ENCODE results near the gene KIAA1614.

Gene KIAA1614

GRCh38 chr1:180908074-180908765, 4.5 kb upstream of the KIAA1614 start:
- FAIRE-seq = no peak
- DNase-seq (ENCODE audit: low spot score) = no peak

DNA sequence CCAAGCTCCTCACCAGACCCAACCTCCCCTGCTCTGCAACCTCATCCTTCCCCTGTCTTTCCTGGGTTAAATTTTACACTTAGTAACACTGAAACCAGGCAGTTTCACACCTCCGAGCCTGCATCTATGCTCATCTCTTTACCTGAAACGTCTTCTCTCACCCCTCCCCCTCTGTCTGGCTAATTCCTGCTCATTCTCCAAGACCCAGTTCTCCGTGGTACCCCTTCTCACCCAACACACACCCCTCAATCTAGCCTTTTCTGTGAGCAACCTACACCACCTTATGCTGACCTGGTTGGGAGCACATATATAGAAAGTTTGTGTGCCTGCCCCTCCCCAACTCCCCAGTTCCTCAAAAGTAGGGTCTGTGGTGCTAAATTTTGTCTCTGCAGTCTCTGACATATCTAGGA, 3.7 kb upstream of the KIAA1614 start:
- no peak for FAIRE-seq
- DNase-seq (ENCODE audit: low spot score) = no peak

- DNase-seq (ENCODE audit: low spot score) = no peak
- FAIRE-seq = no peak
Measured at GRCh38 chr1:180909462-180909976, 3.2 kb upstream of the KIAA1614 start.

GRCh38 chr1:180911640-180912191, 981 bp upstream of the KIAA1614 start:
- no peak for FAIRE-seq
- peak; percentile 40 for DNase-seq (ENCODE audit: low spot score)

DNA sequence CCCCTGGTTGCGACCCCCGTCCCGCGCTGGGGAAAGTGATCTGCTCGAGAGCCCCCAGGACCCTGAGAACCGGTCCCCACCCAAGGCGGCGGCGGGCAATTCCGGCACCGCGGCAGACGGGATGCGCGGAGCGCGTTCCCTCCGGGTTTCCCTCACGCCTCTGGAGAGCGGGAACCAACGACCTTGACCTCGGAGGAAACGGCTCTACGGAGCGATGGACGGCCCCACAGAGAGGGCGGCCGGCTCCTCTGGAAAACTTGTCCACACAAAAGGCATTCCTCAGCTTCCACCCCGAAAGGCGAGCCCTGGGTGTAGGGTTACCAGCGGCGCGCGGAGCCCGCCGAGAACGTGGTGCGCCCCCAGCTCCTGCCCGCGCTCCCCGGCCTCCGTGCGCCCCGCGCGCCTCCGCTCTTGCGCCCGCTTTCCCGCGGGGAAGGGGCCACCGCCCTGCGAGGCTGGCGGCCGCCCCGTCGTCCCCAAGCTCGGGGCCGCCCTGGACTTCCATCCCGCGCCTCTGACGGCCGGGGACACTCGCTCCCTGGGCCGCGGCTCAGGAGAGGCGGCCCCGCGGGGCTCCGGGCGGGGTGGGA, 391 bp upstream of the KIAA1614 start:
- DNase-seq (ENCODE audit: low spot score) = peak; percentile 39

DNA sequence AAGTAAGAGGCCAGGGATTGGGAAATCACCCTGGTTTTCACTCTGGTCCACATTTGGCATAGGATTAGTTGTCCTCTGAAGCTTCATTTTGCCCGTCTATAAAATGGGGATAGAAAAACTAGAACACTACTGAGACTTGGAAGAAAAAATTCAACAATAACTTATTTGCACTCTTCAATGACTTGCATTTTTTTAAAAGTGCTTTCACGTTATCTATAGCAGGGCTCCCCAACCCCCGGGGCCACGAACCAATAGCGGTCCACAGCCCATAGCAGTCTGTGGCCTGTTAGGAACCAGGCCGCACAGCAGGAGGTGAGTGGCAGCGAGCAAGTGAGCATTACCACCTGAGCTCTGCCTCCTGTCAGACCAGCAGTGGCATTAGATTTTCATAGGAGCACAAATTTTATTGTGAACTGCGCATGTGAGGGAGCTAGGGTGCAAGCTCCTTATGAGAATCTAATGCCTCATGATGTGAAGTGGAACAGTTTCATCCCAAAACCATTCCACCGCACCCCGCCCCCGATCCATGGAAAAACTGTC, 2.8 kb downstream of the KIAA1614 start:
- FAIRE-seq (no peak), DNase-seq (ENCODE audit: low spot score) (no peak)

More for the DNA sequence above, 391 bp upstream of the KIAA1614 start:
- FAIRE-seq = no peak

DNA sequence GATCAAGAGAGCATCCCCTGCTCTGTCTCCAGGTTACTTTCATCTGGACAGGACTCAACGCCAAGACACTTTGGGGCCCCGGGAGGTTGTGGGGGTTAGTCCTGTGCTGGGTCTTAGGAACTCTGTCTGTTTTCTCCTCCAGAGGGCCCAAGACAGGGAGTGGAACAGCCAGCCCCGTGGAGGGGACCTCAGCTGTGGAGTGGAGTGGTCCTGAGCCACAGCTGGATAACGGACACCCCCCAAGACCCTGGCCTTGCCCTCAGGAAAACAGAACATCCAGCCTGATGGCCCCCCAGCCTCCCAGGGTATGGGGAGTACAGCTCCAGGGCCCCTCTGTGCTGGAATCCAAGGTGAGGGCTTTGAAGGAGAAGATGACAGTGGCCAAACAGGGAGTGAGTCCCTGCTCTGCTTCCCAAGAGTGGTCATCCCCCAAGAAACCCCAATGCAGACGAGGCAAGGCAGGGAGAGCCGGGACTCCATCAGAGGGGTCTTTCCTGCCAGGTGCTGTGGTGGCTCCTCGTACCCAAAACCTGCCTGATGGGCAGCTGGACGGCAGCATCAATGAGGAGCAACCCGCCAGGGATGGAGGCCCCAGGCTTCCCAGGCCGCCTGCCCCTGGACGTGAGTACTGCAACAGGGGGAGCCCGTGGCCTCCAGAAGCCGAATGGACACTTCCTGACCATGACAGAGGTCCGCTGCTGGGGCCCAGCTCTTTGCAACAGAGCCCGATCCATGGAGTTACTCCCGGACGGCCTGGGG, 3.5 kb downstream of the KIAA1614 start:
- no peak for DNase-seq (ENCODE audit: low spot score)
- FAIRE-seq = no peak

DNA sequence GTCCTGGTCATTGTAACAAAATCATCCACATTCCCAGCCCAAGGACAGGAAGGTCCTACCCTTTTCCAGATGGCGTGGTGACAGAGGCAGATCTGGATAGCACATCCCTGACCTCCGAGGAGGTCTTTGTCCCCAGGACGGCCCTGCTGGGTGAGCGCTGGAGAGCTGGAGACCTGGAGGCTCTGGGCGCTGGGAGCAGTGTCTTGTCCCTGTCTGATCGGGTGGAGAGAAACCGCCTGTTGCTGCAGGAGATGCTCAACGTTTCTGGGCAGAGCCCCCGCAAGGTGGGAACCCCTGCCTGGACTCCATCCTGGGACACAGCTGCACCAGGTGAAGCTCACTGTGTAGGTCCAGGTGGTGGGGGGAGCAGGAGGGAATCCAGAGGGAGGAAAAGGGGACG, 4.1 kb downstream of the KIAA1614 start:
- DNase-seq (ENCODE audit: low spot score) (no peak), FAIRE-seq (no peak)

DNA sequence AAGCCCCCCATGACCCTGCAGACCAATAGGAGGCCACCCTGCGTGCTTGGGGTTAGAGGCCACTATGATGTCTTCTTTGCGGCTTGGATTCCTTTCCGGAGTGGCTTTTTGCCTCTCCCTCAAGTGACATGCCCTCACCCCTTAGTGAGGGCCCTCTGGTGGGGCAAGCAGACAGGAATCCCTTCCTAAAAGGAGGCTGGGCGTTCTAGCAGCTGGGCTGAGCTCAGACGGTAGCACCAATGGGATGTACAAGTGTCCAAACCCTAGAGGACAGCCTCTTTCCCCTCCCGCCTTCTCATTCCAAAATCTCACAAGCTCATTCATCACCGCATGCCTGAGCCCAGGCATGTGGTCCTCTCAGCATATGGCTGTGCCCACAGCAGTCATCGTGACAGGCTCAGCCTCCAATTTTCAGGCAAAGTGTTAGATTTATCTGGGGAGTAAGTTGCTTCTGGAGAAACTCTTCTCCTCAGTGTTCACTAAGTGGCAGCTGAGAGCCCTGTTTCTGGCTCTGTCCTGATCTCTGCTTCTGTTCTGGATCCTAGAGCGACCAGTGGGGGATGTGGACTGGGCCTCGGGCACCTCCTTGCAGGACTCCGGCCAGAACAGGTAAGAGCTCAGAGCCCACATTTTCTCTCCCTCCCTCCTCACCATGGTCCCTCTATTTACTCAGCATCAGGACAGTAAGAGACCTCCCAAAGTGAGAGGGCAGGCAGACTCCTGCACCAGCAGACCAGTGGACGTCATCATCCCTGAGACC, 4.8 kb downstream of the KIAA1614 start:
- peak; percentile 47 for DNase-seq (ENCODE audit: low spot score)
- FAIRE-seq = no peak

DNA sequence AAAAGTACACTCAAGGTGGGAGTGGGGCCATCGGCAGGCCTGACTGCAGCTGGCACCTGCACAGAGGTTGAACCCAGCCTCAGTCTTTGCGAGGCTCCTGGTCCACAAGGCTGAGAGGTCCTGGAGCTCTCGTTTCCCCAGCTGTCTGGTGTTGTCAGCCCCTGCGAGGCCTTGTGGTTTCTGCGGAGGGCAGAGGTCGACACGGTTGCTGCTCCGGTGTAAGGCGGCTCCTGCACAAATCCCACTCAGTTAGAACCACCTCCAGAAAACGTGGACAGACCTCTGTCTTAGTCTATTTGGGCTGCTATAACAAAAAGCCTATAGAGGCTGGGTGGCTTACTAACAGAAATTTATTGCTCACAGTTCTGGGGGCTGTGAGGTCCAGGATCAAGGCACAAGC, 5.8 kb downstream of the KIAA1614 start:
- no peak for FAIRE-seq
- no peak for DNase-seq (ENCODE audit: low spot score)

DNA sequence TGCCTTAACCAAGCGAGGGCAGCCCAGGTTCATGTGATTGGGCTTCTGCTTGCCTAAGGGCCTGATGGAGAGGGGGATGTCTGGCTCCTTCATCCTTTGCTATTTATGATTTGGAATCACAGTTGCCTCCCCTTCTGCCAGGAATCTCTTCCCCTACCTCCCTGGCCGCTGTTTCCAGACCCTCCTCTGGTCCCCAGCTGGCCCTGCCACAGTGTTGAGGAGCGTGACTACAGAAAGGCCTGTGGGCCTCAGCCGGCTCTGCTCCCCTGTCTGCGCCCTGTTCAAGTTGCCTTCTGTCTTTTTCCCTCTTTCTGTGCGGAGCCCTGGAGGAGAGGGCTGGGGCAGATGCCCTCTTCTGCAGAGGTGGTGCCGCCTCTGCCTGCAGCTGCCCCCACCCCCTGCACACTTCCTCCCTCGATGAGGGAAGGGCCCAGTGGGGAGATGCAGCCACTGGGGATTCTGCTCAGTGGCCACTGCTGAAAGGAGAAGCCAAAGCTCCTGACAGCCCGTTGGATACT, 6.5 kb downstream of the KIAA1614 start:
- DNase-seq (ENCODE audit: low spot score) (no peak), FAIRE-seq (no peak)

GRCh38 chr1:180920193-180920592, 7.5 kb downstream of the KIAA1614 start:
- FAIRE-seq = no peak
- no peak for DNase-seq (ENCODE audit: low spot score)

DNA sequence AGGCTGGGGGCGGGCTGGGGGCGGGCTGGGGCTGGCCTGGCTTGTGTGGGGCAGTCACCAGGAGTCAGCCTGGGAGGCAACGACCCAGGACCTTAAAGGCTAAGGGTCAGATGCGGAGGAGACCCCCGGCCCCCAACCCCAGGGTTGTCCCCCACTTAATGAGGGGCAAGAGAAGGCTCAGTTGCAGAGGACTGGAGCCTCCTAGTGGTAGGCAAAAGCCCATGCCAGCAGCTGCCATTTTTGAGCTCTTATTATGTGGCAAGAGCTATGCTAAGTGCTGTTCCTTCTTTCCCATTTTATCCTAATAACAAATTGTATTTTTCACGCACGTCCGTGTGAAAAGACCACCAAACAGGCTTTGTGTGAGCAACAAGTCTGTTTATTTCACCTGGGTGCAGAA, 8.0 kb downstream of the KIAA1614 start:
- DNase-seq (ENCODE audit: low spot score) = no peak

GRCh38 chr1:180921386-180921785, 8.7 kb downstream of the KIAA1614 start:
- FAIRE-seq (no peak), DNase-seq (ENCODE audit: low spot score) (no peak)

More for the DNA sequence above, 8.0 kb downstream of the KIAA1614 start:
- no peak for FAIRE-seq

DNA sequence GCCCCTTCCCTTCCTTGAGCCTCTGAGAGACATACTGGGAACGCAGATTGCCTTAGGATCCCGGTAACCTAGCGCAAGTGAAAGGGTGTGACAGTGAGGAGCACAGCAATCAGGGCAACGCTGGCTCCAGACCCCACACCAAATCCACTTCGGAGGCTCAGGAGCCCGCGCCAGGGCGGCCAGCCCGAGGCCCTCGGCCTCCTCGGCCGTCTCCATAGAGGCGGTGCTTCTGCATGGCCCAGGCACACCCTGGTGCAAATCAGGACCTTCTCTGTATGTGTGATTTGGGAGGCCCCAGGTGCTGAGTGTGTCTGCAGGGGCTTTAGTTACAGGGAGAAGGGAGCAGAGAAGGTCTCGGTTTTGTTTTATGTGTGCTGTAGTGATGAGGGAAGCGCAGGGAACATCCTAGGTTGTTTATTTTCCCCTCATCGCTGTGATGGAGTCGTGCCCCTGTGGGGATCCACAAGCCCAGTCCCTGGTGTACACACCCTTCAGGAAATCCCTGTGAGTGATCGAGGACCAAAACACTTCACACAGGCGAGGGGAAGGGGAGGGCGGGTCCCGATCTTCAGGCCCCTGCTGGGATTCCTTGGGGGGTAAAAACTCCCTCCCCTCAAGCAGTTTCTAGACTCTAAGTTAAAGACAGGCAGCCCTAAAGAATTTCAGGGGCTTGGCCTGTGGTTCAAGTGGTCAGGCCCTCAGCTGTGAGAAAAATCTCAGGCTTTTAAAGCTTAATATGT, 9.4 kb downstream of the KIAA1614 start:
- FAIRE-seq (no peak), DNase-seq (ENCODE audit: low spot score) (no peak)

- DNase-seq (ENCODE audit: low spot score) (no peak), FAIRE-seq (no peak)
Measured at GRCh38 chr1:180922631-180923015, 9.9 kb downstream of the KIAA1614 start.

GRCh38 chr1:180923021-180923841, 10.5 kb downstream of the KIAA1614 start:
- no peak for FAIRE-seq
- peak; percentile 69 for DNase-seq (ENCODE audit: low spot score)

GRCh38 chr1:180923887-180924286, 11.2 kb downstream of the KIAA1614 start:
- DNase-seq (ENCODE audit: low spot score) (no peak), FAIRE-seq (no peak)

- FAIRE-seq = no peak
- no peak for DNase-seq (ENCODE audit: low spot score)
Measured at GRCh38 chr1:180924939-180925338, 12.2 kb downstream of the KIAA1614 start.

Measured in urothelium cell line (cell line).